ENCODE data around the gene SOHLH2. TPM values are rescaled to one million over a fixed set of nuclear protein-coding genes. Genes with fewer than 3 reads are reported as not detected.

Gene SOHLH2
- polyA plus RNA-seq, 10 donors, result 1.1 to 5.8 (median 2.7) TPM

GRCh38 chr13:36188441-36188840, 25.9 kb downstream of the SOHLH2 start:
- no peak for DNase-seq

GRCh38 chr13:36183901-36184300, 30.5 kb downstream of the SOHLH2 start:
- no peak for DNase-seq

- DNase-seq, result no peak
Observed at GRCh38 chr13:36175621-36176020, 38.7 kb downstream of the SOHLH2 start.

- no peak for DNase-seq
Observed at GRCh38 chr13:36174923-36175322, 39.4 kb downstream of the SOHLH2 start.

GRCh38 chr13:36173571-36174322, 40.6 kb downstream of the SOHLH2 start:
- no peak for DNase-seq

- peak; percentile 76 to 89 (median 79) for DNase-seq
Observed at GRCh38 chr13:36166046-36166445, 48.3 kb downstream of the SOHLH2 start.

- peak; percentile 55 to 80 (median 69) for DNase-seq
Observed at GRCh38 chr13:36163809-36164308, 50.5 kb downstream of the SOHLH2 start.

GRCh38 chr13:36163286-36163685, 51.1 kb downstream of the SOHLH2 start:
- no peak for DNase-seq

- DNase-seq, result no peak
Observed at GRCh38 chr13:36160297-36160696, 54.1 kb downstream of the SOHLH2 start.

- no peak for DNase-seq
Observed at GRCh38 chr13:36158611-36159010, 55.7 kb downstream of the SOHLH2 start.

- peak; percentile 71 to 95 (median 79) for DNase-seq
Observed at GRCh38 chr13:36157480-36157879, 56.9 kb downstream of the SOHLH2 start.

GRCh38 chr13:36154567-36155291, 59.6 kb downstream of the SOHLH2 start:
- peak; percentile 64 to 72 (median 64) for DNase-seq

- DNase-seq, result no peak
Observed at GRCh38 chr13:36151591-36151990, 62.8 kb downstream of the SOHLH2 start.

- no peak for DNase-seq
Observed at GRCh38 chr13:36148446-36148845, 65.9 kb downstream of the SOHLH2 start.

- DNase-seq, result no peak
Observed at GRCh38 chr13:36147330-36147729, 67.0 kb downstream of the SOHLH2 start.

GRCh38 chr13:36146511-36147269, 67.7 kb downstream of the SOHLH2 start:
- DNase-seq, result no peak

GRCh38 chr13:36143738-36144137, 70.6 kb downstream of the SOHLH2 start:
- DNase-seq, result no peak

GRCh38 chr13:36142735-36143134, 71.6 kb downstream of the SOHLH2 start:
- DNase-seq, result no peak

GRCh38 chr13:36135876-36136275, 78.5 kb downstream of the SOHLH2 start:
- no peak for DNase-seq

GRCh38 chr13:36134632-36135031, 79.7 kb downstream of the SOHLH2 start:
- no peak for DNase-seq

GRCh38 chr13:36133950-36134626, 80.3 kb downstream of the SOHLH2 start:
- peak in 1 of 3 donors; percentile 17 for DNase-seq

- no peak for DNase-seq
Observed at GRCh38 chr13:36132376-36132775, 82.0 kb downstream of the SOHLH2 start.
